Right lobe of liver (tissue), 4 donors: Measurements from ENCODE around the gene RYR3.

ENCODE experiments used
- CTCF ChIP-seq, 4 donors: fragments of 200-600 bp in 3 of 4; fragments of 450-650 bp in 1 of 4; IDR thresholded peaks; one replicate each; pipeline versions ENCODE4 v1.5.1 to v1.8.0; 2016 to 2022; ENCODE audit warnings: antibody characterized with exemption in 4 of 4, mild to moderate bottlenecking in 2 of 4
- POLR2A ChIP-seq: fragments of 450-650 bp; IDR thresholded peaks from one replicate; pipeline ENCODE4 v1.6.1; 2017; ENCODE audit warnings: antibody characterized with exemption, mild to moderate bottlenecking
- donor health status: DM: no; HTN: no; CAD: no.
- donor health status: DM: no; HTN: no; CAD: no.
- donor health status: DM: no; HTN: yes; CAD: no.

- no peak for TF ChIP-seq CTCF (IDR thresholded peaks at IDR 0.05)
- no peak for TF ChIP-seq POLR2A
These were observed 329.2 kb downstream of the RYR3 start for GRCh38 chr15:33639978-33640377.
